ENCODE measurements around the gene TMPRSS9.
A peak's percentile ranks its signal among the peaks of the same experiment; 100 is the strongest.

TMPRSS9 gene

DNA sequence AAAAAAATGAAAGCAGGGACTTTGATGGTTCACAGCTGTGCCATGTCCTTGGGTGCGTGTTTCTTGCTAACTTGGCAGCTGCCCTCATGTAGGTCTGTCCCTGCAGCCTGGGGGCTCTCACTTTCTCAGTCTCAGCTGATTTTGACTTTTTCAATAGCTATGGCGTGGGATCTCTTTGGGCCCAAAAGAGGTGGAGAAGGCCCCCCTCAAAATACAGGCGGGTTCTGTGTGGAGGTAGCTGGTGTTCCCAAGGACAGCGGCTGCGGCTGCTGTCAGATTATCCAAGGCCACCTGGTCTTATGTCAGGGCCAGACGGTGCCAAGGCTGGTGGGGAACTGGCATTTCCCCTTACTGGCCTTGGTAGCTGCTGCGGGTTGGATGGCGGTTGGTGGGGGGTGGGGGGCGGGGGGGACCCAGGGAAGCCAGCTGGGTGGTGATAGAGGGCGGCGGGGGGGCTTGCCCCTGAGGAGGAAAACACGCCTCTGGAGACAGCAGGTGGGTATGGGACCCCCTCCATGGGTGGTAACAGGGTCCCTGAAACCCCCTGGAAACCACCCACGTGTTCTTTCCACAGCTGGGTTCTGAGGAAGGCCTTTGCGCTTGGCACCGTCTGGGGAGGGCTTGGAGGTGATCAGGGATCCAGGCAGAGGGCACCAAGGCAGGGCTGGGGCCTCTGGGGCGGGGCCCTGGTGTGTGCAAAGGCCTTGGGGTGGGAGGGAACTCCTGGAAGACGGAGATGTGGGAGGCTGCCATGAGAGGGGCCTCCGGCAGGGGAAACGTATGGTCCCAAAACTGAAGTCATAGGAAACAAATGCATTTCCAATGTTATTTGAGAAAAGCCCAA is 63.2 kb downstream of the TMPRSS9 start:
- no peak for DNase-seq (ENCODE audit: low read depth)

GRCh38 chr19:2423915-2424685 is 64.0 kb downstream of the TMPRSS9 start:
- DNase-seq (ENCODE audit: low read depth), result no peak

DNA sequence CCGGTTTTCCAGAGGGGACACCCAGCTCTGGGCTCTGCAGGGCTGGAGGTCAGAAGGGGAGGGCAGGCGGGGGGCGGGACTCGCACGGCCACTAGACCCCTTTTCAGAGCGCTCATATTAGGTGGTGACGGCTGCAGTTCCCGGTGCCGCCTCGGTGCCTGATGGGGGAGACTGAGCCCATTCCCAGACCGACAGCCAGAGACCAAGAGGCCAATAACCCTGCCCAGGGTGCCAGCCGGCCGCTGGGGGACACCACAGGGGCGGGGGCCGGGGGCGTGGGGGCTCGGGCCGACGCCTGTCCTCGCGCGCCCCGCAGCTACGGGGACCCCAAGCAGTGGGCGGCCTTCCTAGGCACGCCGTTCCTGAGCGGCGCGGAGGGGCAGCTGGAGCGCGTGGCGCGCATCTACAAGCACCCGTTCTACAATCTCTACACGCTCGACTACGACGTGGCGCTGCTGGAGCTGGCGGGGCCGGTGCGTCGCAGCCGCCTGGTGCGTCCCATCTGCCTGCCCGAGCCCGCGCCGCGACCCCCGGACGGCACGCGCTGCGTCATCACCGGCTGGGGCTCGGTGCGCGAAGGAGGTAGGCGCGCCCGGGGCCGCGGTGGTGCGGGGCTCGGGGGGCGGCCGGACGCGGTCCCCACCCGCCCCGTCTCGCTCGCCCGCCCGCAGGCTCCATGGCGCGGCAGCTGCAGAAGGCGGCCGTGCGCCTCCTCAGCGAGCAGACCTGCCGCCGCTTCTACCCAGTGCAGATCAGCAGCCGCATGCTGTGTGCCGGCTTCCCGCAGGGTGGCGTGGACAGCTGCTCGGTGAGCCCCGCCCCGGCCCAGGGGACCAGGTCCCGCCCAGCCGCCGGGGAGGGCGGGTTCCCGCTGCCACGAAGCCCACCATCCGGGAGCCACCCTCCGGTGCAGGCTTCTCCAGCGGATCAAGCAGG is 64.9 kb downstream of the TMPRSS9 start:
- DNase-seq (ENCODE audit: low read depth), result peak; percentile 57

DNA sequence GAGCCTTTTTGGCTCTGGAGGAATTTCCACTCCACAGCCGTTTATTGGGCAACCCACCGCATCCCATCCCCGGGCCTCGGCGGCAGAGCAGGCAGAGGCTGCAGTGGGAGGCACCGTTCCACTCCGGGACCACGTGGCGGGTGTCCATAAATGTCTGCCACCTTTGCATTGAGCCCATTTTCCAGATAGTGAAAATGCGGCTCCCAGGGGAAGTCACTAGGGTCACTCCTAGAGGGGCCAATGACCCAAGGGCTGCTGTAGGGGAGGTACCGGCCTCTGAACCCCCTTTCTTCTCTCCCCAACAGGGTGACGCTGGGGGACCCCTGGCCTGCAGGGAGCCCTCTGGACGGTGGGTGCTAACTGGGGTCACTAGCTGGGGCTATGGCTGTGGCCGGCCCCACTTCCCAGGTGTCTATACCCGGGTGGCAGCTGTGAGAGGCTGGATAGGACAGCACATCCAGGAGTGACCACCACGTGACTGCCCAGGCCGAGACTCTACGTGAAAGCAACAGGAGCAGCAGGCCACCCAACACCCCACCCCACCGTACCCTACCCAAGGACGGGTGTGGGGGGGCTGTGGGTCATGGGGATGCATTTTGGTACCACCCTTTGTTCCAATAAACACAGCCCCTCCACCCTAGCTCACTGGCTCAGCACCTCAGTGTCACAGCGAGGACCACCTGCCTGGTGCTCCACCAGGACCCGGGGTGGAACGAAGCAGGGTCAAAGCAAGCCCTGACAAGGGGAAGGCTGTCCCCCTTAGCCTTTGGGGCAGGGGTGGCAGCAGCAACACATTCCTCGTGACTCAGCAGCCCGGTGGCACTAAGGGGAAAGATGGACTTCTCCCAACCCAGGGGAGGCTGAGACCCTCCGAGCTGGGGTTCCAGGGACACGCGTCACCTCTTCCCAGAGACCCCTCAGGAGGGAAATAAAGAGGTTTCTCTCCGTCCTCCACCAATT is 65.8 kb downstream of the TMPRSS9 start:
- DNase-seq (ENCODE audit: low read depth), result no peak

DNA sequence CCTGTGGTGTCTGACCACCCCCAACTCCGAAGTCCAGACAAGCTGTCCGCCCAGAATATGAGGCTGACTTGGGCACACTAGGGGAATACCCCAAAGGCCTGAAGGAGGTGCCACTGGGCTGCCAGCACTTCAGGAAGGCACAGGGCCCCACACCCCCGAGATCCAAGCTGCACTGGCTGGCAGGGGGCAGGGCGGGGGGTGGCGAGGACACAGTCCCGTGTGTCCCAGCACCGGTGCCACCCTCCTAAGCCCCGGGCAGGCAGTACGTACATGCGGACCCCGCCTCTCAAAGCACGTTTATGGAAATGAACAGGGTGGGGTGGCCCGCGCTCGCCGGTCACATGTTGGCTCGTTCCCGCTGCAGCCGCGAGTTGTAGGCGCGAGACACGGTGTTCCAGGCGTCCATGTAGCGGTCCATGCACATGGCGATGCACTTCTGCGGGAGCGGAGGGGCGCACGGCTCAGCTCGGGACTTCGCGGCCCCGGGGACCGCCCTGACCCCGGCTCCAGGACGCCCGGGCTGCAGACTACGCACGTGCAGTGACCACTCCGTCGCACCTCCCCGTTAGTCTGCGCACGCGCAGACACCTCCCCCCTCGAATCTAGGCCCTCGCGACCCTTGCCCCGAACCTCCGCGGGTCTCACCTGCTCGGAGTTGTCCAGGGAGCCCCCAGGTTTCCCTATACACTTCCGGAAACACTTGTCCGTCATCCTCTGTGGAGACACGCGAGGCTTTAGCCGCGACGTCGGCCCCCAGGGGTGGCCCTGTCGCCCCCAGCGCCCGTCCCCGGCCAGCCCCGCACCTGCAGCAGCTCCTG is 66.8 kb downstream of the TMPRSS9 start:
- DNase-seq (ENCODE audit: low read depth), result no peak

GRCh38 chr19:2427429-2428320 is 67.6 kb downstream of the TMPRSS9 start, which contains the start of gene TIMM13:
TSS of gene TIMM13 (minus strand) at chr19:2427586. CDS start at chr19:2427533, 53 bp downstream.
- peak; percentile 95 for DNase-seq (ENCODE audit: low read depth)

- no peak for DNase-seq (ENCODE audit: low read depth)
Observed at GRCh38 chr19:2428321-2428690, 68.2 kb downstream of the TMPRSS9 start.

- no peak for DNase-seq (ENCODE audit: low read depth)
Observed at GRCh38 chr19:2428756-2429711, 69.0 kb downstream of the TMPRSS9 start.

GRCh38 chr19:2429917-2430535 is 70.0 kb downstream of the TMPRSS9 start:
- DNase-seq (ENCODE audit: low read depth), result no peak

DNA sequence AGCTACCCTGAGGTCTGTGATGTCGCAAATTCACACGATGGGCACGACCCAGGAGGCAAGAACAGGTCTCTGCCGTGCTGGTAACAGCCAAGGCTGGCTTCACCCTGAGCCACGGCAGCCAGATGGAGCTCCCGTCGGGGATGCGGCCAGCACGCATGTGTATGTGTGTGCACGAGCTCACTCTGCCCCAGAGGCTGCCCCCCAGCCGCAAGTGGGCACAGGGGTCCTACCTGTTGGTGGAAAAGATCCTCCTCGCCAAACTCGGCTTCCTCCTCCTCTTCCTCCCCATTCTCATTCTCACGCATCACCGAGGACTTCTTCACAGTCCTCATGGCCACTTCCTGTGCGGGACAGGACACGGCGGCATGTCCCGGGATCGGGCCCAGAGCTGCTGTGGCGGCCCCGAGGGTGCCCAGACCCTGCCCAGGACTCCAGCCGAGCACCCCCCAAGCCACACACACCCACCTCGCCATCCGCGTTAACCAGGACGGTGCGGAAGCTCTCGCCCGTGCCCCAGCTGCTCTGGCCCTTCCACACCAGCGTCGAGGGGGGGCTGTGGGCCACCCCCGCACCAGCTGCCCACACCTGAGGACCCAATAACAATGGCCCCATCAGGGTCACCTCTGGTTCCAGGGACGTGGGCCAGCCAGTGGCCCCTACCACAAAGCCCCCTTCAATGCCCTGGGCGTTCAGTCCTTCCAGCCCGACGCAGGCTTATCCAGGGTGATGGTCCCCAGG is 71.4 kb downstream of the TMPRSS9 start:
- no peak for DNase-seq (ENCODE audit: low read depth)

DNA sequence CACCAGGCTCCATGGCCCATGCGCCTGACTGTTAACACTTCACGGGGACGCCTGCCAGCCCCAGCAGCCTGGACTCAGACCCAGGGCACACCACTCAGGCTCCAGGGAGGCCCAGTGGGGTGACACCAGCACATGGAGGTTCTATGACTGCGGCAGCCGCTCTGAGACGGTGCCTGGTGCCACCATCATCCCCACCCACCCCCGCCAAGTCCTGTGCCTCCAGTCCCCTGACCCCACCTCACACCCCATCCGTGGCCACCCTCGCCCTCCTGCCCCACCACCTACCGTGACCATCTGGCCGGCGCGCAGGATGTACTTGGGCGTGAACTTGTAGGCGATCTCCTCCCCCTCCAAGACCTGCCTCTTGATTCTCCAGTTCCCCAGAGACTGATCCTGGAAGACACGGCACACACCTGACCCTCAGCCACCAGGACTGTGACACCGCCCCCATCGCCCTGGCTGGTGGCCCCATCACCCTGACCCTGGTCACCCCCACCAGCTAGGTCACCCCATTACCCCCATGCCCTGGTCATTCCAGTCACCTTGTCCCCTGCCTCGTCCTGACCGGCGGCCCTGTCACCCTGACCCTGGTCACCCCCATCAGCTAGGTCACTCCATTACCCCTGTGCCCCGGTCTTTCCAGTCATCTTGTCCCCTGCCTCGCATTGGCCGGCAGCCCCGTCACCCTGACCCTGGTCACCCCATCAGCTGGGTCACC is 72.2 kb downstream of the TMPRSS9 start:
- no peak for DNase-seq (ENCODE audit: low read depth)

DNA sequence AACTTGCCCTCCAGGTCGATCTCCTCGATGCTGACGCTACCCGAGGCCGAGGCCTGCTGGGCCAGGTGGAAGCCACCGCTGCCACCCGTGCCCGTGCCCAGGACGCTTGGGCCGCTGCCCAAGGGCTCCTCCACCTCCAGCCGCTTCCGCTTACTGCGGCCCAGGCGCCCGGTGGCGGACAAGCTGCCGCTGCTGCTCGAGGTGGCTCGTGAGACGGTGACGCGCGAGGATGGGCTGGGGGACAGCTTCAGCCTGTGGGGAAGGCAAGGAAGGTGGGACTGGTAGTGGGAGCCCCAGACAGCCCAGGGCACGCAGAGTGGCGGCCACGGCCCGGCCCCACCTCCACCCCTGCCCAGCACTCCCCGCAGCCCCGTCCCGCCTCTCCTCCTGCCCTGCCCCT is 73.8 kb downstream of the TMPRSS9 start:
- DNase-seq (ENCODE audit: low read depth), result no peak

DNA sequence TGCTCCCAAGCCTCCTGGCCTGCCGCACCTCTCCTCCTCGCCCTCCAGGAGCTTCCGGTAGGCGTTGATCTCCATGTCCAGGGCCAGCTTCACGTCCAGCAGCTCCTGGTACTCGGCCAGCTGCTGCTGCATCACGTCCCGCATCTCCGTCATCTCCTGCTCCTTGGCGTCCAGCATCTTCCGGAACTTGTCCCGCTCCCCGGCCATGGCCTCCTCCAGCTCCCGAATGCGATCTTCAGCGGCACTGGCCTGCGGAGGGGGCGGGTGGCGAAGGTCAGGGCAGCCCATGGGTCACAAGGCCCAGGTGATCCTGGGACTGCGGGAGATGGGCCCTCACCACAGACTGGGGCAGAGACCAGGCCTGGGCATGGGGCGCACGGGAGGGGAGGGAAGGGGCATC is 74.2 kb downstream of the TMPRSS9 start:
- DNase-seq (ENCODE audit: low read depth), result no peak

GRCh38 chr19:2434721-2435265 is 74.7 kb downstream of the TMPRSS9 start:
- DNase-seq (ENCODE audit: low read depth), result no peak

GRCh38 chr19:2436384-2436783 is 76.3 kb downstream of the TMPRSS9 start:
- no peak for DNase-seq (ENCODE audit: low read depth)

DNA sequence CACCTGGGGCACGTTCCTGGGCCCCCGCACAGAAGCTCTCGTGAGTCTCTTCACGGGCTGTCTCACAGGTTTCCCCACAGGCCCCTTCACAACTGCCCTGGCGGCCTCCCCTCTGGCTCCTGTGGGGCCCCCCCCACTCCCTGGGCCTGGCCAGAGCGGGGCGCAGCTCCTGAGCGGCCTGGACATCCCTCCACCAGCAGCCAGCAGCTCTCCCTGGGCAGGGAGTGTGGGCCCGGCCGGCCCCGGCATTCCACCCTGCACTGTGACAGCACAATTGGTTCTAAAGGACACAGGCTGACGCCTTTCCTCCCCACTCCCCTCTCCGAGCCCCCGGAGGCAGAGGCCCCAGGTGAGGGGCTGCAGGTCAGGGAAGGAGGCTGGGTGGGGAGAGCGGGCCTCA is 76.9 kb downstream of the TMPRSS9 start:
- DNase-seq (ENCODE audit: low read depth), result no peak

Data from fibroblast of the conjunctiva (primary cell).